Neural crest cell (in vitro differentiated cells): ENCODE results near the gene PSD. TPM values are rescaled to one million over a fixed set of nuclear protein-coding genes. Genes with fewer than 3 reads are reported as not detected.

Experiments used
- DNase-seq: peaks from one replicate; pipeline ENCODE4 v3.0.0; 2021; ENCODE audit warnings: low read depth, mixed read lengths, low spot score
- H3K27ac Mint-ChIP-seq: one replicate; pipeline ENCODE4 v1.8.0; 2021; ENCODE audit warnings: mild to moderate bottlenecking, mixed read lengths; ENCODE audit not compliant: unreplicated experiment
- H3K27me3 Mint-ChIP-seq: 2 replicates; pipeline ENCODE4 v1.8.0; 2021; ENCODE audit warnings: low read depth, mild to moderate bottlenecking, mixed read lengths
- H3K36me3 Mint-ChIP-seq: 2 replicates; pipeline ENCODE4 v1.8.0; 2021; ENCODE audit warnings: low read depth, mild to moderate bottlenecking, mixed read lengths
- H3K4me1 Mint-ChIP-seq: 2 replicates; pipeline ENCODE4 v1.8.0; 2021; ENCODE audit warnings: mixed read lengths
- H3K4me3 Mint-ChIP-seq: one replicate; pipeline ENCODE4 v1.8.0; 2021; ENCODE audit warnings: mild to moderate bottlenecking, mixed read lengths
- H3K9me3 Mint-ChIP-seq: 2 replicates; pipeline ENCODE4 v1.8.0; 2021; ENCODE audit warnings: mixed read lengths
- total RNA-seq: library from RNA; stranded (reverse); gene quantifications from 2 replicates; pipeline ENCODE4 v1.2.1, GENCODE V29; 2021
- TF ChIP-seq, protein P1 (sequence below): fragments of 200-600 bp; sonication (generic); conservative IDR thresholded peaks from 2 replicates; pipeline ENCODE4 v1.5.0; 2021; ENCODE audit warnings: antibody characterized with exemption, mild to moderate bottlenecking

PSD gene
- total RNA-seq, 1 donor from 2014 or later, result 37.4 TPM

DNA sequence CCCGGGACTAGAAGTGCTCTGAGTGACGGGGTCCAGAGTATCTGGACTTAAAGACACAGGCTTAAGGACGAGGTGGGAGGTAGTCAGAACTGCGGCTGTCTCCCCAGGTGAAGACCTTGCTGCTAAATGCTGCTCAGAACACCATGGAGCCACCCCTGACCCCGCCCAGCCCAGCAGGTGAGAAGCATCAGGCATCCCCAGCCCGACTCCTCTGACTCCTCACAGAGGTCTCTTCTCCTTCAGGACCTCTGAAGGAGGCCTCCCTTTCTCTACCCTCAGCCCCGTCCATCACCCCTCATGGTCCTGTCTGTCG lies 17.3 kb downstream of the PSD start:
- no peaks in the 10 kb centered on the region for H3K36me3 Mint-ChIP-seq

DNA sequence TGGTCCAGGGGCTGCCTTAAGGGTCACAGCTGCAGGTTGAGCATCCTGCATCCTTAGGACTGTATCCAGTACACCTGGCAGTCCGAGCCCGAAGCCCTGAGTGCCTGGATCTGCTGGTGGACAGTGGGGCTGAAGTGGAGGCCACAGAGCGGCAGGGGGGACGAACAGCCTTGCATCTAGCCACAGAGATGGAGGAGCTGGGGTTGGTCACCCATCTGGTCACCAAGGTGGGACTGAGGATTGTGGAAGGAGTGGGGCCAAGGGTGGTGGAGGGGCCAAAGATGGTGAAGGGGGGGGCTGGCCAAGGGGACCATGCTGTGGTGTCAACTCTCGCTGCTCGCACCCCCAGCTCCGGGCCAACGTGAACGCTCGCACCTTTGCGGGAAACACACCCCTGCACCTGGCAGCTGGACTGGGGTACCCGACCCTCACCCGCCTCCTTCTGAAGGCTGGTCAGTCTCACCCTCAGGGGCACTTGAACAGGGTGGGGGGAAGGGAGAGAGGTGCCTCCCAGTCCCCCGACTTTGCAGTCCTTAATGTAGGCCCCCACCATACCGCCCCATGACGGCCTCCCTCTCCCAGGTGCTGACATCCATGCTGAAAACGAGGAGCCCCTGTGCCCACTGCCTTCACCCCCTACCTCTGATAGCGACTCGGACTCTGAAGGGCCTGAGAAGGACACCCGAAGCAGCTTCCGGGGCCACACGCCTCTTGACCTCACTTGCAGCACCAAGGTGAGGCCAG lies 17.8 kb downstream of the PSD start:
- H3K27ac Mint-ChIP-seq, result peak overlapping the region; percentile 71
- no peaks in the 10 kb centered on the region for H3K9me3 Mint-ChIP-seq
- no peak for DNase-seq
- no peaks in the 10 kb centered on the region for H3K36me3 Mint-ChIP-seq
- H3K4me1 Mint-ChIP-seq, result peaks cover 22% of the 10 kb centered on the region
- peak overlapping the region; percentile 27 for H3K4me3 Mint-ChIP-seq
- TF ChIP-seq, protein P1, sequence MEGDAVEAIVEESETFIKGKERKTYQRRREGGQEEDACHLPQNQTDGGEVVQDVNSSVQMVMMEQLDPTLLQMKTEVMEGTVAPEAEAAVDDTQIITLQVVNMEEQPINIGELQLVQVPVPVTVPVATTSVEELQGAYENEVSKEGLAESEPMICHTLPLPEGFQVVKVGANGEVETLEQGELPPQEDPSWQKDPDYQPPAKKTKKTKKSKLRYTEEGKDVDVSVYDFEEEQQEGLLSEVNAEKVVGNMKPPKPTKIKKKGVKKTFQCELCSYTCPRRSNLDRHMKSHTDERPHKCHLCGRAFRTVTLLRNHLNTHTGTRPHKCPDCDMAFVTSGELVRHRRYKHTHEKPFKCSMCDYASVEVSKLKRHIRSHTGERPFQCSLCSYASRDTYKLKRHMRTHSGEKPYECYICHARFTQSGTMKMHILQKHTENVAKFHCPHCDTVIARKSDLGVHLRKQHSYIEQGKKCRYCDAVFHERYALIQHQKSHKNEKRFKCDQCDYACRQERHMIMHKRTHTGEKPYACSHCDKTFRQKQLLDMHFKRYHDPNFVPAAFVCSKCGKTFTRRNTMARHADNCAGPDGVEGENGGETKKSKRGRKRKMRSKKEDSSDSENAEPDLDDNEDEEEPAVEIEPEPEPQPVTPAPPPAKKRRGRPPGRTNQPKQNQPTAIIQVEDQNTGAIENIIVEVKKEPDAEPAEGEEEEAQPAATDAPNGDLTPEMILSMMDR, result no peak
- no peaks in the 10 kb centered on the region for H3K27me3 Mint-ChIP-seq

More for the DNA sequence above, 17.3 kb downstream of the PSD start:
- no peak for DNase-seq
- H3K27ac Mint-ChIP-seq, result no peak overlapping the region
- H3K4me3 Mint-ChIP-seq, result no peak overlapping the region
- peaks cover 17% of the 10 kb centered on the region for H3K4me1 Mint-ChIP-seq
- TF ChIP-seq, protein P1, result no peak
- no peaks in the 10 kb centered on the region for H3K27me3 Mint-ChIP-seq
- H3K9me3 Mint-ChIP-seq, result no peaks in the 10 kb centered on the region

DNA sequence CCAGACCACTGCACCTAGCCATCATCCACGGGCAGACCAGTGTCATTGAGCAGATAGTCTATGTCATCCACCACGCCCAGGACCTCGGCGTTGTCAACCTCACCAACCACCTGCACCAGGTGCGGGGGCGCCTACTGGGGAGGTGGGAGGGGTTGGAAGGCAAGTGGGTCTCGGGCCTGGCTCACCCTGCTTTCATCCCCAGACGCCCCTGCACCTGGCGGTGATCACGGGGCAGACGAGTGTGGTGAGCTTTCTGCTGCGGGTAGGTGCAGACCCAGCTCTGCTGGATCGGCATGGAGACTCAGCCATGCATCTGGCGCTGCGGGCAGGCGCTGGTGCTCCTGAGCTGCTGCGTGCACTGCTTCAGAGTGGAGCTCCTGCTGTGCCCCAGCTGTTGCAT lies 18.5 kb downstream of the PSD start:
- no peak for DNase-seq
- peaks cover 22% of the 10 kb centered on the region for H3K4me1 Mint-ChIP-seq

DNA sequence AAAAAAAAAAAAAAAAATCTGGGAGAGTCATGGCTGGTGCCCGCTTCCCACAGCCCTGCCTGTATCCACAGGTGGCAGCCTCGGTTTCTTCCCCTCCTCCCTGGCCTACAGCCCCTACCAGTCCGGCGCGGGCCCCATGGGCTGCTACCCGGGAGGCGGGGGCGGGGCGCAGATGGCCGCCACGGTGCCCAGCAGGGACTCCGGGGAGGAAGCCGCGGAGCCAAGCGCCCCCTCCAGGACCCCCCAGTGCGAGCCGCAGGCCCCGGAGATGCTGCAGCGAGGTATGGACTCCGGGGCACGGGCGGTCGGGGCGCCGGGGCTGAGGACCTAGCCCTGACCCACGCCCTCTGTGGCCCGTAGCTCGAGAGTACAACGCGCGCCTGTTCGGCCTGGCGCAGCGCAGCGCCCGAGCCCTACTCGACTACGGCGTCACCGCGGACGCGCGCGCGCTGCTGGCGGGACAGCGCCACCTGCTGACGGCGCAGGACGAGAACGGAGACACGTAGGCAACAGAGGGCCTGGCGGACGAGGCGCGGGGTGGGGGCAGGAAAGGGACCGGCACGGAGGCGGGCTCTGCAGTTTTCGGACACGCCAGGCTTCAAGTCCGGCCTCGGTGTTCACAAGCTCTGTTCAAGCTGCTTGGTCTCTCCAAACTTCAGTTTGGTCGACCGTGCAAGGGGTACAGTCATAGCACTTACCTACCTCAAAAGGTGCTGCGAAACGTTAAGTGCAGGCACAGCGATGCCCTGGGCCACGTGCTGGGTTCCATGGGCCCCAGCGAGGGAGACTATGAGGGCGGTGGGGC lies 19.2 kb downstream of the PSD start:
- peak; percentile 85 for DNase-seq

More for the DNA sequence above, 18.5 kb downstream of the PSD start:
- TF ChIP-seq, protein P1, result no peak
- no peaks in the 10 kb centered on the region for H3K36me3 Mint-ChIP-seq
- peak overlapping the region; percentile 72 for H3K4me3 Mint-ChIP-seq
- H3K27me3 Mint-ChIP-seq, result no peaks in the 10 kb centered on the region
- no peaks in the 10 kb centered on the region for H3K9me3 Mint-ChIP-seq
- H3K27ac Mint-ChIP-seq, result no peak overlapping the region

DNA sequence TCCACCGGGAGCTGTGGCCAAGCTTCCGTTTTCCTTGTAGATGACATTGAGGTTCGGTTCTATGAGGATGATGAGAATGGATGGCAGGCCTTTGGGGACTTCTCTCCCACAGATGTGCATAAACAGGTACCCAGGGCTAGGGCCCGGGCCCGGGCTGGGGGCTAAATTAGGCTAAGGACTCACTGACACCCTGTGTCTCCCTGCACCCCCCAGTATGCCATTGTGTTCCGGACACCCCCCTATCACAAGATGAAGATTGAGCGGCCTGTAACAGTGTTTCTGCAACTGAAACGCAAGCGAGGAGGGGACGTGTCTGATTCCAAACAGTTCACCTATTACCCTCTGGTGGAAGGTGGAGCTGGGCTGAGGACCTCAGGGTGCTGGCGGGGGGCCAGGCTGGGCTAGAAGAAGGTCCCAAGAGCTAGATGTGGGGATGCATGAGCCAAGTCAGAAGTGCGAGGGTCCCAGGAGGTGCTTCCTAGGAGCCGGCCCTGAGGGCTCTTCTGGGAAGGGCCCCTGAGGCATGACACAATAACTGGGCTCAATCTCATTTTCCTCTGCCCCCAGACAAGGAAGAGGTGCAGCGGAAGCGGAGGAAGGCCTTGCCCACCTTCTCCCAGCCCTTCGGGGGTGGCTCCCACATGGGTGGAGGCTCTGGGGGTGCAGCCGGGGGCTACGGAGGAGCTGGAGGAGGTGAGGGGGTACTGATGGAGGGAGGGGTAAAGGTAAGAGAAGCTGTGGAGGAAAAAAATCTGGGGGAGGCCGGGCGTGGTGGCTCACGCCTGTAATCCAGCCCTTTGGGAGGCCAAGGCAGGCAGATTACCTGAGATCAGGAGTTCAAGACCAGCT lies 20.2 kb downstream of the PSD start:
- H3K27me3 Mint-ChIP-seq, result peaks cover 6% of the 10 kb centered on the region
- peaks cover 33% of the 10 kb centered on the region for H3K4me1 Mint-ChIP-seq
- TF ChIP-seq, protein P1, result no peak

More for the DNA sequence above, 19.2 kb downstream of the PSD start:
- H3K36me3 Mint-ChIP-seq, result no peaks in the 10 kb centered on the region
- H3K4me3 Mint-ChIP-seq, result peak overlapping the region; percentile 72
- H3K9me3 Mint-ChIP-seq, result no peaks in the 10 kb centered on the region
- H3K27ac Mint-ChIP-seq, result no peak overlapping the region
- TF ChIP-seq, protein P1, result peak; percentile 99
- H3K27me3 Mint-ChIP-seq, result peaks cover 4% of the 10 kb centered on the region
- peaks cover 28% of the 10 kb centered on the region for H3K4me1 Mint-ChIP-seq

More for the DNA sequence above, 20.2 kb downstream of the PSD start:
- Mint-ChIP-seq H3K36me3 (no peaks in the 10 kb centered on the region), H3K4me3 (peak overlapping the region; percentile 92), H3K9me3 (no peaks in the 10 kb centered on the region), H3K27ac (peak overlapping the region; percentile 12)
- no peak for DNase-seq
